ENCODE data around the gene CDH24.

CDH24 gene

DNA sequence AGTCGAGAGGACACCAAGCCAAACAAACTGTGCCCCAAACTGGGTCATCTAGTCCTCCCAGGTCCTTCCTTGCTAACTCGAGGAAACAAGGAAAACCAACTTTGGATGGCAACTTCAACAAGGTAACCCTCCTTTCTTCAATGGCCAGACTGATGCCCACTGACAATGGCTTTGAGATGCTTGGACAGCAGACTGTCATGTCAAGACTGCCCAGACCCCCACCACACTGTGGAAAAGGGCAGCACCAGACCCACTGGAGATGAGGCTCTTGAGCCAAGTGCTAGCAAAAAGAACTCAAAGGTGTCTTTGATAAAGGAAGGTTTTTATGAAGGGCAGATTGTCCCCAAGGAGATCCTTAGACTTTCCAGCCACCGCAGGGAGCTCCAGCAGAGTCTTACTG, 9.0 kb upstream of the CDH24 start:
- Mint-ChIP-seq H3K27me3 (no peaks in the 10 kb centered on the region), H3K36me3 (peaks cover 52% of the 10 kb centered on the region), H3K4me3 (no peak overlapping the region), H3K4me1 (peaks cover 29% of the 10 kb centered on the region), H3K27ac (no peak overlapping the region), H3K9me3 (no peaks in the 10 kb centered on the region)
- CTCF ChIA-PET, result interaction anchor here (0.9 to 4.0 kb wide), 6 partner anchors 8 to 234 kb away, joined by 3 to 37 read pairs (median 5); partner anchors contain the start of gene AJUBA
- no peak for DNase-seq

DNA sequence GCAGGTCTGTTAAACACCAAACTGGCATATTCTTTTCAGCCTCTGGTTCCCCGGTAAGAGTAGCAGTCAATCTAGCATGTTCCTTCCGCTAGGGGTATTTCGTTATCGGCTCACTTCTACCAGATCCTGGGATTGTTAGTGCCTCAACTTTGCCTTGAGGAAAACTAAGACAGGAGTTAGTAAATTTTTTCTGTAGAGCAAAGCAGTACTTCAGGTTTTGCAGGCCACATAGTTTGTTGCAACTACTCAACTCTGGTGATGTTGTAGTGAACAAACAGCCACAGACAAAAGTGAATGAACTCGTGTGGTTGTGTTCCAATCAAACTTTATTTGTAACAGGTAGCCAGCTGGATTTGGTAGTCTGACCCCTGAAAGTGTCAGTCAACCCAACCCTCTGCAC, 6.3 kb upstream of the CDH24 start:
- no peaks in the 10 kb centered on the region for H3K9me3 Mint-ChIP-seq
- H3K27me3 Mint-ChIP-seq, result no peaks in the 10 kb centered on the region
- no peak overlapping the region for H3K4me3 Mint-ChIP-seq
- no peak overlapping the region for H3K27ac Mint-ChIP-seq
- peaks cover 6% of the 10 kb centered on the region for H3K4me1 Mint-ChIP-seq
- CTCF ChIA-PET, result interaction anchor here (1.8 to 19.2 kb wide), 3 partner anchors 9 to 91 kb away, joined by 6 to 633 read pairs (median 7); partner anchors contain the start of gene AJUBA
- H3K36me3 Mint-ChIP-seq, result peaks cover 58% of the 10 kb centered on the region
- DNase-seq, result no peak

DNA sequence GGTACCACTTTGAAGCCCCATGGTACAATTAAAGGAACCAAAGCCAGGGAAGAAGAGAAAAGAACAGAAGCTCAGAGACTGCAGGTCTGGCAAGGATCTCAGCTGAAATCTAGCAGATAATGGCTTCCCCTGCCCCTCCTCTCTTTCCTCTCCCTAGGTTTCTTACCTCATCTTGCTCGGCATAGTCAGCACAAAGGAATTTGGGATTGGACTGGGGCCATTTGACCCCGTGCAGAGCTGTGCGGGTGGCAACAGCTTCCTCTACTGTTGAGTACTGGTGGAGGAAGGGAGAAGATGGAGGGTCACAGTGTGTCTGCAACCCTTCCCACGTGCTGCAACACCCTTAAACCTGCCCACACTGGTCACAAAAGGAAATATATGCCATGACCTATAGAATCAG, 4.7 kb upstream of the CDH24 start:
- peaks cover 58% of the 10 kb centered on the region for H3K36me3 Mint-ChIP-seq
- CTCF ChIA-PET, result interaction anchor here (0.6 to 19.2 kb wide), 7 partner anchors 15 to 125 kb away, joined by 3 to 633 read pairs (median 4); partner anchors contain the start of gene AJUBA
- no peak for DNase-seq
- no peak overlapping the region for H3K4me3 Mint-ChIP-seq
- peaks cover 7% of the 10 kb centered on the region for H3K27me3 Mint-ChIP-seq
- peaks cover 12% of the 10 kb centered on the region for H3K4me1 Mint-ChIP-seq
- no peaks in the 10 kb centered on the region for H3K9me3 Mint-ChIP-seq
- H3K27ac Mint-ChIP-seq, result no peak overlapping the region

GRCh38 chr14:23060536-23061260, 3.4 kb upstream of the CDH24 start:
- H3K4me1 Mint-ChIP-seq, result peaks cover 21% of the 10 kb centered on the region
- H3K27me3 Mint-ChIP-seq, result peaks cover 20% of the 10 kb centered on the region
- CTCF ChIA-PET, result interaction anchor here (0.6 to 19.2 kb wide), 7 partner anchors 8 to 220 kb away, joined by 3 to 633 read pairs (median 6); partner anchors contain the start of gene AJUBA
- no peak overlapping the region for H3K27ac Mint-ChIP-seq
- no peaks in the 10 kb centered on the region for H3K9me3 Mint-ChIP-seq
- DNase-seq, result no peak
- H3K4me3 Mint-ChIP-seq, result no peak overlapping the region
- peaks cover 50% of the 10 kb centered on the region for H3K36me3 Mint-ChIP-seq

- Mint-ChIP-seq H3K27ac (no peak overlapping the region), H3K9me3 (no peaks in the 10 kb centered on the region), H3K4me3 (no peak overlapping the region), H3K27me3 (peaks cover 25% of the 10 kb centered on the region), H3K36me3 (peaks cover 39% of the 10 kb centered on the region), H3K4me1 (peaks cover 21% of the 10 kb centered on the region)
- DNase-seq, result no peak
- CTCF ChIA-PET, result interaction anchor here (0.7 to 19.2 kb wide), 21 partner anchors 9 to 499 kb away, joined by 3 to 633 read pairs (median 4); partner anchors contain the start of gene AJUBA
Observed at GRCh38 chr14:23058654-23059504, 1.6 kb upstream of the CDH24 start.

DNA sequence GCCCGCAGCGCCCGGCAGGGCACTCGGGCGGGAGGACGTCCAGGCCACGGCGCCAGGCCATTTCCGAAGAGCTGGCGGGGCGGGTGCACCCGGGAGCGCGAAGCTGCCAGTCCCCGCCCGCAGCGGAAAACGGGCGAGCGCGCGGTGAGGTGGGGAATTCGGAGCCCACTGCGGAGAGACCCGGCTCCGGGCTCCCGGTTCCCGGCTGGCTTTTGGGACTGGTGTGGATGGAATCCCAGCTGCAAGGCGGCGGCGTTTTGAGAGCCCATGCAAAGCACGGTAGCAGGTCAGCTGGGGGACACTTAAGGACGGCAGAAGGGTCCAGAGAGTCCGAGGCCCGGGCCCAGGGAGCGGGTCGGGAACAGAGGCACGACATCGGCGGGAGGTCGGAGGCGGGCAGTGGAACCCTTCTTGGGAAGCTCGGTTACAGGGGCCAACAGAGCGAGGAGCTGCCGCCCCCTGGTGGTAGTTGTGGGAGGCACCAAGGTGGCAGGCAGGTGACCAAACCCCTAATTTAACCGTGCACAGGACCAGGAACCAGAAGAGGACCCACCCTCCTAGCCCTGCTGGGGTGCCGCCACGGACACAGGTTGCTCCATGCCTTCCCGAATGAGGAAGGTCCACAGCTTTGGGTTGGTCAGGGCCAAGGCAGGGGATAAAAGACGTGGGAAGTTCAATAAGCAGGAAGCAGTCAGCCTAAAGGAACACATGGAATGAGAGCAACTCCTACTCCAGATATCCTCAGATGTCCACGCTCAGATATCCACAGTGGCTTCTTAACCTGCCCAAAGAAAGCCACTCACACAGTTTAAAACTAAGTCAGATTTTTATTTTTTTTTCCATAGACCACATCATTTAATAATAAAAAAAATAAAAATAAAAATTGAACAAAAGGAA, 685 bp upstream of the CDH24 start:
- CTCF ChIA-PET, result interaction anchor here (0.7 to 19.2 kb wide), 24 partner anchors 9 to 498 kb away, joined by 3 to 633 read pairs (median 4); partner anchors contain the start of gene AJUBA
- peaks cover 21% of the 10 kb centered on the region for H3K4me1 Mint-ChIP-seq
- peaks cover 30% of the 10 kb centered on the region for H3K36me3 Mint-ChIP-seq
- peak overlapping the region; percentile 71 for H3K27ac Mint-ChIP-seq
- peak overlapping the region; percentile 83 for H3K4me3 Mint-ChIP-seq
- peaks cover 25% of the 10 kb centered on the region for H3K27me3 Mint-ChIP-seq
- peak; percentile 92 for DNase-seq
- no peaks in the 10 kb centered on the region for H3K9me3 Mint-ChIP-seq

- peak overlapping the region; percentile 78 for H3K4me3 Mint-ChIP-seq
- no peaks in the 10 kb centered on the region for H3K9me3 Mint-ChIP-seq
- CTCF ChIA-PET, result interaction anchor here (0.9 to 19.2 kb wide), 12 partner anchors 12 to 129 kb away, joined by 3 to 633 read pairs (median 8); partner anchors contain the start of genes AJUBA and PSMB11
Observed at GRCh38 chr14:23056145-23056955, 970 bp downstream of the CDH24 start.

DNA sequence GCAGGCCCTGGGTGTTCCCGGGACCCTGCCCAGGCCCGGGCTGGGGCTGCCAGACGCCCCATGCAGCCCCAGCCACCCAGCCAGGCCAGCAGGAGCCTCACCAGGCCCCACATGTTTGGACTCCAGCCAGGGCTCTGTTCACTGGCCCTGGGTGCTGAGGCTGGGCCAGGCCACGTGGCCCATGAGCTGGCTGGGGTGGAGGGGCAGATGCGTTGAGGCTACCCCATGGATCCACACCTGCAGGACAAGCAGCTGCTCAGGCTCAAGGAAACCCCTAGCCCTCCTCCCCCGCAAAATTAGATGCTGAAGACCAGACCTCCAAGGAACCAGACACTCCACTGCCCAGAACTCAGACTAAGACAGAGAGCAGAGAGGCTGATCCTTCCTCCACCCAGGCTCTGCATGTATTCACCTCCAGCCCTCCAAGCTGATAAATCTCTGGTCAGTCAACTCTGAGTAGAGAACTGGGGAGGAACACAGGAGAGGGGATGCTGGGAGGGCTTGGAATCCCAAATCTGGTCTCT, 1.6 kb downstream of the CDH24 start:
- peak overlapping the region; percentile 62 for H3K4me3 Mint-ChIP-seq
- no peak overlapping the region for H3K27ac Mint-ChIP-seq
- H3K9me3 Mint-ChIP-seq, result no peaks in the 10 kb centered on the region

More at GRCh38 chr14:23056145-23056955, 970 bp downstream of the CDH24 start:
- peak; percentile 78 for DNase-seq
- H3K36me3 Mint-ChIP-seq, result peaks cover 16% of the 10 kb centered on the region
- no peak overlapping the region for H3K27ac Mint-ChIP-seq
- H3K27me3 Mint-ChIP-seq, result peaks cover 25% of the 10 kb centered on the region
- peaks cover 21% of the 10 kb centered on the region for H3K4me1 Mint-ChIP-seq

GRCh38 chr14:23055147-23055550, 2.2 kb downstream of the CDH24 start:
- peaks cover 10% of the 10 kb centered on the region for H3K36me3 Mint-ChIP-seq
- H3K9me3 Mint-ChIP-seq, result no peaks in the 10 kb centered on the region
- H3K4me3 Mint-ChIP-seq, result no peak overlapping the region
- no peak overlapping the region for H3K27ac Mint-ChIP-seq
- peaks cover 21% of the 10 kb centered on the region for H3K4me1 Mint-ChIP-seq
- CTCF ChIA-PET, result interaction anchor here (1.1 to 19.2 kb wide), 9 partner anchors 9 to 128 kb away, joined by 4 to 633 read pairs (median 7); partner anchors contain the start of genes AJUBA and PSMB11
- peaks cover 25% of the 10 kb centered on the region for H3K27me3 Mint-ChIP-seq
- DNase-seq, result no peak

More for the DNA sequence above, 1.6 kb downstream of the CDH24 start:
- H3K27me3 Mint-ChIP-seq, result peaks cover 25% of the 10 kb centered on the region
- peaks cover 21% of the 10 kb centered on the region for H3K4me1 Mint-ChIP-seq
- CTCF ChIA-PET, result interaction anchor here (0.9 to 19.2 kb wide), 10 partner anchors 8 to 128 kb away, joined by 3 to 633 read pairs (median 6); partner anchors contain the start of genes AJUBA and PSMB11
- H3K36me3 Mint-ChIP-seq, result peaks cover 11% of the 10 kb centered on the region
- DNase-seq, result no peak

GRCh38 chr14:23054000-23054811, 3.1 kb downstream of the CDH24 start:
- Mint-ChIP-seq H3K9me3 (no peaks in the 10 kb centered on the region), H3K27ac (no peak overlapping the region), H3K4me3 (no peak overlapping the region), H3K27me3 (peaks cover 25% of the 10 kb centered on the region), H3K4me1 (peaks cover 21% of the 10 kb centered on the region), H3K36me3 (peaks cover 7% of the 10 kb centered on the region)
- peak; percentile 54 for DNase-seq
- CTCF ChIA-PET, result interaction anchor here (0.6 to 19.2 kb wide), 11 partner anchors 10 to 492 kb away, joined by 3 to 633 read pairs (median 6); partner anchors contain the start of genes AJUBA and PSMB11

- H3K4me1 Mint-ChIP-seq, result peaks cover 20% of the 10 kb centered on the region
- H3K27ac Mint-ChIP-seq, result no peak overlapping the region
- H3K4me3 Mint-ChIP-seq, result no peak overlapping the region
- DNase-seq, result no peak
- H3K9me3 Mint-ChIP-seq, result no peaks in the 10 kb centered on the region
- peaks cover 25% of the 10 kb centered on the region for H3K27me3 Mint-ChIP-seq
- CTCF ChIA-PET, result interaction anchor here (1.0 to 19.2 kb wide), 4 partner anchors 15 to 81 kb away, joined by 3 to 633 read pairs (median 13); partner anchors contain the start of gene AJUBA
- H3K36me3 Mint-ChIP-seq, result peaks cover 4% of the 10 kb centered on the region
Observed at GRCh38 chr14:23053426-23053825, 3.9 kb downstream of the CDH24 start.

Measured in activated naive CD4-positive, alpha-beta T cell treated with anti-CD3 and anti-CD28 coated beads, Interleukin-2, amount 10 ng/mL, durations not matched to agents 7 days and 5 days (primary cell).